HPDE6-E6E7 (cell line): ENCODE measurements around the gene FOXD1.

Experiments used
- DNase-seq: peaks from one replicate; pipeline ENCODE4 v3.0.0; 2011; ENCODE audit warnings: missing footprints; ENCODE audit errors: extremely low spot score

FOXD1 gene

DNA sequence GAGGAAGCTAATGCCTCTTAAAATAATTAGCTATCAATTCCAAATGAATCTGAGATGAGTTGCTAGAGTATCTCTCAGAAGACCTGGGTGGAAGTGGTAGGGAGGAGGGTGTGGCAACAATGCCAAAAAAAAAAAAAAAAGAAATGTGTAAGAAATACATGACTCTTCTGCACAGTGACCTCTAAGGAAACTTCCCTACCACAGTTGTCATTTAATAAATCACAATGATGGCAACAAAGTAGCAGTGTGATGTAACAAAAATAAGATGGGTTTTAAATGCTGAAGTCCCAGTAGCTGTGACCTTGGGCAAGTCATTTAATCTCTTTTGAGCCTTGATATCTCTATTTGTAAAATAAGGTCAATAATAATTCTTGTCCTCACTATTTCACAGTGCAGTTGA, 7.2 kb downstream of the FOXD1 start:
- no peak for DNase-seq

DNA sequence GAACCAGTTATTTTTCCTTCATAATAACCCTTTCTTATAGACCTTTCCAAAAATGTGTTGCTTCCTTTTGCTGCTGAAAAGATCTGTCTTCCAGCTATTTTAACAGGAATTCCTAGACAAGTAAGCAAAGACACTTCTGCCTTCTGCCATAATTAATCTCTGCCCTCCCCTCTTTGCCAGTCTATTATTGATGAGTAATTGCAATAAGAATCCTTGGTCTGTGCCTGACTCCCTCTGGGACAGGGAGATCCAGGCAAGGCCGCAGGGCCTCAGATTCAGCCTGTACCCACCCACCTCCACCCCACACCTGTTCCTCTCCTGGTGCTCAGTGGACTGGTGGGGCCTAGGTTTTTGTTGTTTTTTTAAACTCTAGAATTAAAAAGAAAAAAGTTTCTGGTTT, 8.3 kb downstream of the FOXD1 start:
- DNase-seq, result no peak

DNA sequence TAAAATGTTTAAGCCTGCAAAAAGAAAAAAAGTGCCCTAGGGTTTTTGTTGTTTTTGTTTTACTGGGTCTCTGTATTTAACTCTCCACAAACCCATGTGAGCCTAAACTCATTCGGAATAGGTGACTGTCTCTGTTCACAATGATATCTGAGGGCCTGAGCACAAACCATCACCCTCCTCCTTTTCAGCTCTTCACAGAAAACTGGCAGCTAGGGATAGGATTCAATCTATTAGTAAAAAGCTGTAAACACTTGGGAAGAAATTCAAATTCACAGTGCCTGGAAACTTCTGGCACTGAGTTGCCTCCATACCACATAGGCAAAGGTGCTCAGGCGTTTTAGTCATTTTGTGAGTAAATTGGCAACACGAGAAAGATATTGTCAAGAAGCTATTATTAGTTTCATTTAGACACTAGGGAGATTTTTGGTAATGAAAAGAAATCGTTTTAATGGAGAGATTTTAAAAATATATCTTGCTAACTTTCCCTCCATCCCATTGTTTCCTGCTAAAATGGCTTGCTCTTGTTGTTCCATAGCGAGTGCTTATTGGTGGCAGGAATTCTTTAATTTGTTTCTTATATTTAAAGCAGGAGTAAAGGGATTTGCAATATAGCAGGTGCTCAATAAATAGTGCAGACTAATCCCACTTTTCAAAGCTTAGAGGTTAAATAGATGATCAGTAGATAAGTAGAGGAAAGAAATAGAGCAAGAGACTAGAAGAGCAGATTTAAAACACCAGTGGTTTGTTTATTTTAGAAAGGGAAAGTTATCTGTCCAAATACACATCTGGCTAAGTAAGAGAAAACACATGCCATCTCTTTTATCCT, 9.7 kb downstream of the FOXD1 start:
- no peak for DNase-seq

DNA sequence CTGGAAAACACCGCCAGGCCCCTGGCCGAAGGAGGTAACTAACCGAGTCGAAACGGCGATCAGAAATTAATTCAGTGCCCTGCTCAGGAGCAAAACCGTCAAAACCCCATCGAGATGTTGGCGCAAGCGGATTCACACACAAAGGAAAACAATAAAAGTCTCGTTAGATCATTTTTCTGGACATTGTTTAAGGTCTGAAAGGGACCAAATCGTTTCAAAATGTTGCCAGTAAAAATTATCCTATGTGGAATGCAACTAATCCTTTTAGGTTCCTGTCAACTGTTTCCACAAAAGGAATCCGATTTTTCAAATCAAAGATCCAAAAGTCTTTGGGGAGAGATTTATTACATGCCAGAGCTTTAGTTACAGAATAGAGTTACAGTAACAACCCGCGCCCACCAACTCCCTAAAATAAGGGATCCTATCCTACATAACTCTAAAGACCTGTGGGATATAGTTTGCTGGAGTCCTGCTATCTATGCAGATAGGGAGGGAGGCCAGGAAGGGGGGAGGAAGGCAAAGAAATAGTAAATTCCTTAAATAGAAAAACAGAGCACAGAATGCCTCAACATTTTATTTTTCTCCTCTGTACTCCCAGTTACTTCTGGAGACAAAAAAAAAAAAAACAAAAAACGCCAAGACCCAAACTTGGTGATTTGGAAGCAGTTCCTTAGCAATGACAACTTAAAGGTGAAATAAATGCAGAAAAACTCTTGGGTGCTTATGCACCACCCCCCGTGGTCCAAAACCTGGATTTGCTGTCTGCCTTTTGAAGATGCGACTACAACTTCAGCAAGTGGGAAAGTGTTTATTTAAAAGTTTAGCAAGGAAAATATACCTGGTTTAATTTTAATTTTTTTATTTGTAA, 10.6 kb downstream of the FOXD1 start:
- no peak for DNase-seq

DNA sequence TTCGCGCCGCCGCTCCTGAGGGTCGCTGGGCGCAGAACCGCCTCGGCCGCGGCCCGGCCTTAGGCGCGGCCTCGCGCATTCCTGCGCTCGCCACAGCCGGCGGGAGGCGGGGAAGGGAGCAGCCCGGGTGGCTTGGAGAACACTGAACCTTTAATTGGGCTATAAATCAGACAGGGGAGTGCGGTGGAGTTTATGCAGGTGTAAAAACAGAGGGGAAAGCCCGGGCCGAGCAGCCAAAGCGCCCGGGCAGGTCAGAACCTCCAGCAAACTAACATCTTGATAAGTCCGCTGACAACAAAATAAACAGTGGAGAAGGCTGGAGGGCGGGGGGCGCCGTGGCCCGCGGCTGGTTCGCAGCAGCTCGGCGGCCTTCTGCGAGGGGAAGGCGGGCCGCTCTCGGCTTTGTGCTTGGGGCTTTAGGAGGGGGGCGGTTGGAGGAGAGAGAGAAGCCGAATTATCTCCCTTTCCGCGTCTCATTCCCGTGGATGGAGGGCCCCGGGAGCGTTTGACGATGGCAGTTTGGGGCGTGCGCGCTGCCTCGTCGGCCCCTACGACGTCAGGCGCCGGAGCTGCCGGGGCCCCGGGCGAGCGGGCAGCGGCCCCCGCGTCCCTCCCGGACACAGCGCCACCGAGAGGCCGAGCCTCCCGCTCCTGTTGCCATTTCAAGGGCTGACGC, 11.3 kb downstream of the FOXD1 start:
- peak; percentile 68 for DNase-seq

DNA sequence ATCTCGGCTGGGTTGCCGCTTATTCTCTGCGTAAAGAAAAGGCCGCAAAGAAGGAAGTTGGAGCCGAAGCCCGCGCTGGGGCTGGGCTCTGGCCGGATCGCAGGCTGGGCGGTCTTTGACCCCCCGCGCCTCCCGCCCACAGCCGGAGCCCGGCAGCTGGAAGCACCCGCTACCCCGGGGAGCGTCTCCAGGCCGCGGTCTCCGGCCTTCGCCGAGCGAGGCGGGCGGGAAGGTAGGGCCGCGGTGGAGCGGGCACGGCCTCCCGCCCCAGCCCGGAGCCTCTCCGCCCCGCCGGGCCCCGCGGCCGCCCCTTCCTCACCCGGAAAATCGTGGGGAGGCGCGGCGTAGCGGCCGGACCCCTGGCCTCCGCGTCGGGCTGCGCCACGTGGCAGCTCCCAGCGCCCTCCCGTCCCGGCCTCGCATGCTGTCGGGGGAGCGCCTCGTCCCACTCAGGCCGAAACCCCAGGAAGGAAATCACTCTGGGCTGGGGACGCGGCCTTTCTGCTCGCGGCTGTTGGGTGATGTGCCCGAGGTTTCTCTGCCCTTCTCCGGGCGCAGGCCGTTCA, 12.0 kb downstream of the FOXD1 start:
- DNase-seq, result no peak

DNA sequence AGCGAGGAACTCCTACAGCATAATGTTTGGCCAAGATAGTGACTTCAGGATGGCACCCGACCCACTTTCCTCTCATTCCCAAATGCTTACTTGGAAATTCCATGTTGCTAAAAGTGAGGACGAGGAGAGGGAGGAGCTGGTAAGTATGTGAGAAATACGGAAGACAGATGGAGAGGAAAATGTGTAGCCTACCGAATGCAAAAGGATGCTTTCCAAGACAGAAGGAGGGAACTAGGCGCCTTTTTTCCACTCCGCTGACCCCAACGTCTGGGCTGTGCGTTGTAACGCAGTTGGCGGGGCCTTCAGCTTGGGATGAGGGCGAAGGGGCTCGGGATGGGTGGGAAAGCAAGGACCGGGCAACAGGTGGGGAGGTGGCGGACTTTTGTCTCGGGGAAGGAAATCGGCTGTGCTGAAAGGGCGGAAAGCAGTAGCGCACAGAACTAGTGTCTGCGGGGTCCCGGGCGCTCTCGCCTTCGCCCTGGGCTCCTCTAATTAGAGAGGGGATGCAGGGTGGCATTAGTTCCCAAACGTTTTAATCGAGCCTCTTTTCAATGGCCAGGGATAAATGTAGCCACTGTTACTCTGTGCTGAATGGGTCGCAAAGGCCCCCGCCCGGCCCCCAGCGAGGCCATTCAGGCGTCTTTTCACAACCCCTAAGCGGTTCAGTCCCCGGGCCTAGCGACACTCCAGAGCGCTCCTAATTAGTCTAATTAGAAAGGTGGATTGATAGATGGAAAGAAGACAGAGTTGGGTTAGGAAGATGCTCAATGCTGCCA, 12.6 kb downstream of the FOXD1 start:
- no peak for DNase-seq

DNA sequence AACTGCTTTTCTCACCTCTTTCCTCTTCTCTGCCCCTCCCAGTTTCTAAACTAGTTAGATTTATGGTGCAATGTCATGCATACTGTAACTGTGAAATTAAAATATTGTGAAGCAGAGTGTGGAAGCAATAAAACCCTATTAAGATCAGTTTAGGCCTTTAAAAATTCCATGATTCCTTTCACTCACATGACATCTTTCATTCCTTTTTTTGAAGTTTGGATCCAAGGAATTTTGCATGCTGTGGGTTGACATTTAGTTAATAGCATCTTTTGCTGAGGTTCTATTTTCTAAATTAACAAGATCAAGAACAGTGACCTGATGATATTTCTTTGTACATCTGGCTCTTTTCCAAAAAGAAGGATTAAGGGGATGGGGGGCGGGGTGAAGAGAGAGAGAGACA, 13.7 kb downstream of the FOXD1 start:
- DNase-seq, result no peak

DNA sequence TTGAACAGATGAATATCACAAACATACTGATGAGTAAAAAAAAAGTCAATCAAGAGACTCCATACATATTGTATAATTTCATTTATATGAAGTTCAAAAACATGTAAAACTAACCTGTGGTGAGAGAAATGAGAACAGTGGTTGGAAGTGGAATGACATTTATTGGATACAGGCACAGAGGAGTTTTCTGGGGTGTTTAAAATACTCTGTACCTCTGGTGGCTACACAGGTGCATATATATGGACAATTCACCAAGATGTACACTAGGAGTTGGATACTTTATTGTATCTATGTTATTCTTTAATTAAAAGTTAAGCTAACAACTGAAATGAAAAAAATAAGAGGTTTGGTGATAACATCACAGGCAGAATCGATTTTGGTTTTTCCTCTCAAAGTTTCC, 14.1 kb downstream of the FOXD1 start:
- DNase-seq, result no peak

DNA sequence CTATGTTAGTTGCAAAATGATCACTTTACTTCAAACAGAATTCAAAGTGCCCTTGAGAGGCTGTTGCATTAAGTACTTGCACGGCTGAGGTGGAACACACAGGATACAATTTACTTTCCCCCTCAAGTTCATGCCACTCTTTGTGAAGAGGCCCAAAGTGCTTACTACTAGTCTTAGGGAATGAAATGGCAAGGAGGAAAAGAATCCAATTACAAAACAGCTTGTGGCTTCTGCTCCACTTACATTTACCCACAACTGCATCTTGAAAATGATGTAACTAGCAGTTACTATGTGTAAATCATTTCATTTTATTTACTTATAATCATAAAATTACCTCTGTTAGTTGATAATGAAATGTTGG, 14.6 kb downstream of the FOXD1 start:
- no peak for DNase-seq

DNA sequence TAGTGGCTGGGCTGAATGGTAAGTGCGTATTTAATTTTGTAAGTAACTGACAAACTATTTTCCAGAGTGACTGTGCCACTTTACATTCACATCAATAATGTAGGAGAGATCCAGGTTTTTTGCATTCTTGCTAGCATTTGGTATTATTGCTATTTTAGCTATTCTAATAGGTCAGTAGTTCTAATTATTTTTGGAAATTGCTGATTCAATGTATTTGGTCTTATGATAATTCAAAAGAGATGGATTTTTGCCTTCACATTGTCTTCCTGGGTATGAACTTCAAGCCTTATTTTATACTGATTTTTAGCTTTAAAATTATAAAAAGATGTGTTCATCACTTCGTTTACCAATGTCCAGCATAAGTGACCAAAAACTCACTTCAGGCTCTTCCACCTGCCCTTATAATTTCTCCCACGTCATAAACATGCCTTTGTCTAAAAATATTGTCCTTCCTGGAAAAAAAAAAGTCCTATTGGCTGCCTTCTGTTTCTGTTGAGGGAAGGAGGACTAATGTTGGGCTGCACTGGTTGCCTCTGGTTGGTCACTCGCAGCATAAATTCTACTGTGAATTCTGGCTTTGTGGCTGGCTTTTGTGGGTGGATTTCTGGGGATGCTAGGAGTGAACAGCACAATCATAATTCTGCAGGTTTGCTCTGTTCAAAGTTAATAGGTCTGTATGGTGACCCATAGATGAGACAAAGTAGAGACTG, 15.2 kb downstream of the FOXD1 start:
- DNase-seq, result no peak

DNA sequence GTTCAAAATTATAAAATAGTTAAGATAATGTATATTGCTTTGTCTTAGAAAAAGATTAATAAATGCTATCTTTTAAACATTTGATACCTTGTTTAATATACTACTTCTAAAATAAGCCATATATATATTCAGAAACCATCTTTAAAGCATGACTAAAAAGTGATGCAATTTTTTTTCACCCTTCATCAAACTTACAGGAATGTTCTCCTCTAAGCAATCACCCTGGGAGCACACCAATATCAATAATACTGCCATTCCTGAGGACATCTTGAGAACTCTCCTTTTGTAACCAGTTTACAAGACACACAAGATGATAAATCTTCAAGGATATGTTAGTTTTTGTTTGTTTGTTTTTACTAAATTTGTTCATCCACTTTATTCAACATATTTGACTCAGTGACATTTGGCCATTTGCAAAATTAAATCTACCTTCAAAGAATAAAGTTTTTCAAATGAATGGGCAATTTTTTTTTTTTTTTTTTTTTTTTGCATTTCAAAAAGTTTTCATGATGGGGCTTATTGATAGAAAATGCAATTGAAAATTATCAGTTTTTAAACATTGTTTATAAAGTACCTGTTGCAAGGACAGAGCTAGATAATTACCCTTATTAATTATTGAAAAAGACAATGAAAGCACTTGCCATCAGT, 17.2 kb downstream of the FOXD1 start:
- no peak for DNase-seq

DNA sequence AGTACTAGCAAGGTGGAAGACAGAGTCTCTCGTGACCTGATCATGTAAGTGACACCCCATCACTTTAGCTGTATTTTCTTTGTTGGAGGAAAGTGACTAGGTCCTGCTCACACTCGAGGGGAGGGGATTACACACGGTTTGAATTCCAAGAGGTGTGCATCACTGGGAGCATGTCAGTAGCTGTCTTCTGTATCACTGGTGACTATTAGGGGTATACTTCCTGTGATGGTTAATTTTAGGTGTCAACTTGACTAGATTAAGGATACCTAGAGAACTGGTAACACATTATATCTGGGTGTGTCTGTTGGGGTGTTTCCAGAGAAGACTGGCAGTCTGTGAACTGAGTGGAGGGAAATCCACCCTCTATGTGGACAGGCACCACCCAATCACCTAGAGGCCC, 22.5 kb downstream of the FOXD1 start:
- DNase-seq, result no peak

DNA sequence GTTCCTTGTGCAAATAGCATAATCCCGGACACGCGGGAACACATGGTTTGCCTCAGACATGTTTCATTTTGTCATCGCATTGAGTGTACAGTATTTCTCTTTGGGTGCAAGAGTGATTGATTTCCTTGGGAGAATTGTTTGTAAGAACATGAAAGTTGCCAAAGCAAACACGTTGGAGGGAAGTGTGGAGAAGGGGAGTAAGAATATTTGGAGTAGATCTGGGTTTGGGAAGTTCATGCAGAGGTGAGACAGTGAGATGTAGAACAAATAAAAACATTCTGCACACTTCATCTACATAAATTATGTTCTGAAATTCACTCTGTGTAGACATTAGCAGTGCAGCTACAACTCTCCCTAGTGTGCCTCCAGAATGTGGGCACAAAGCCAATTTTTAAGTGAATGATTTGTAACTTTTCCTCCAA, 24.0 kb downstream of the FOXD1 start:
- DNase-seq, result no peak

DNA sequence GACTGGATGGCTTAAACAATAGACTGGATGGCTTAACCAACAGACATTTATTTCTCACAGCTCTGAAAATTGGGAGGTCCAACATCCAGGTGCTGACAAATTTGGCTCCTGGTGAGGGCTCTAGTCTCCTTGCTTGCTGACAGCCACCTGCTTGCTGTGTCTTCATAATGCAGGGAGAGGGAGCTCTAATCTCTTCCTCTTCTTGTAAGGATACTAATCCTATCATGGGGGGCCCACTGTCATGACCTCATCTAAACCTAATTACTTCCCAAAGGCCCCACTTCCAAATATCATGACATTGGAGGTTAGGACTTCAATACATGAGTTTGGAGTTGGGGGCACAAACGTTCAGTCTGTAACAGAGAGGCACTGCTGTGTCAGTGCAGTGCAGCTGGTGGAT, 26.4 kb downstream of the FOXD1 start:
- no peak for DNase-seq

DNA sequence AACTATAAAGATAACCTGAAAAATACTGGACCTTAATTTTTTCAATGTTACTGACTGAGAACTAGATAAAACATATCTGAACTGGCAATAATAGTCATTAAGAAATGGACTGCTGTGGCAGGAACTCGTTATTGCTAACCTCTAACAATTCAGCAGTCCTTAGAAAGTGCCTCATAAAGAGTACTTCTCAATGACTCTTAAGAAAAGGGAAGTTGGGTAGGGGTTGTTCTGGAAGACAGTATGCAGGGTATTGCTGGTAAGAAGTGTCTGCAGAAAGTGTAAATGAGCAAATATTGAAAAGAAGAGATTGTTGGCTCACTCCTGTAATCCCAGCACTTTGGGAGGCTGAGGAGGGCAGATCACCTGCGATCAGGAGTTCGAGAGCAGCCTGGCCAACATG, 27.9 kb downstream of the FOXD1 start:
- DNase-seq, result no peak

DNA sequence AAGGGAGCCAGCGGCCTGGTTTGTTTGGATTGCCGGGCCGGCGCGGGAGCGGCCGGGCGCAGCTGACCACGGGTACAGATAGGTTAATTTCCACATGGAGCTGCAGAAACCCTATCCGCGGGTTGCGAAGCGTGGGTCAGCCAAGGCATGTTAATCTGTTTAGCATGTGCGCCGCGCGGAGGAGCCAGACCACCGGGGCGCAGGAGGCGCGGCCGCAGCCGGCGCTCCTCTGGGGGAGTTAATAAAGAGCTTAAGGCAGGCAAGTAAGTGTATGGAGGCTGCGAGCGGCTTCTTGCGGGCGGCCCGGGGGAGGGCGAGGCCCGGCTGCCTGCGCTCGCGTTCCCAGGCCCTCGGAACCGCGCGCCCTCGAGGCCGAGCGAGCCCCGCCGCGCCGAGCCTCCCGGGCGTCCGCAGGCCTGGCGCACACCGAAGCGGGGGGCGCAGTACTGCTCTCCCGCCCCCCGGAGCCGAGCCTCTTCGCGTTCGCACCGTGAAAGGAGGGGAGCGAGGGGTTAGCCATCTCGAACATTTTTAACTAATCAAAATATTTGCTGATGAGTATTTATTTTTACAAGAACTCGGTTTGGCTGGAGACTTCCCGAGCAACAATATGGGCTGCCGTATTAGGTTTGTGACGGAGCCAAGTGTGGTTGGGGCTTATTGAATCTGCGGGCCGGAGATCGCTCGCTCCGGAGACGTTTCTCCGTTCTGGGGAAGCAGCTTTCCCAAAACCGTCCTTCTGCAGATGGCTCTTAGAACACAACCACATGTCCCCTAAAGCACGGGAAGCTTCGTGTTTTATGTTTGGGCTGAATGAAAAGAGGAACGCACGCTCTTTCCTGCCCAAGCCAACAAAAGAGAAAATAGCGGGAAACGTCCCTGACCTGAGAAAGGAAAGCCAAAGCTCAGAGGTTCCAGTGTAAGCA, 28.8 kb downstream of the FOXD1 start:
- DNase-seq, result no peak

DNA sequence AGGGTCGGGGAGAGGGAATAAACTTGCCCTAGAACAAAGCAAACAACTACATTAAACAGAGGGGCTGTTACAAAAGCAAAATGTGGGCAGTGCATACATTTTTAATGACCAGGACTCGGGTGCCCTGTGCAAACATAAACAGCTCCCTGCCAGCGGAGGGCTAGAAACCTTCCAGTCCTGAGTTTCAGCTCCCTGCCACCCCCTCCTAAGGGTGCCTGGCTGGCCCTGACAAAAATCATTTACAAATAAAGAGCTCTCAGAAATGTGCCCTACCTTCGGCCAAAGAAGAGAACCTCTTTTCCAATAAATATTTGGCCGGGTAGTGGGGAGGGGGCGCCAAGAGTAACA, 29.5 kb downstream of the FOXD1 start:
- no peak for DNase-seq

DNA sequence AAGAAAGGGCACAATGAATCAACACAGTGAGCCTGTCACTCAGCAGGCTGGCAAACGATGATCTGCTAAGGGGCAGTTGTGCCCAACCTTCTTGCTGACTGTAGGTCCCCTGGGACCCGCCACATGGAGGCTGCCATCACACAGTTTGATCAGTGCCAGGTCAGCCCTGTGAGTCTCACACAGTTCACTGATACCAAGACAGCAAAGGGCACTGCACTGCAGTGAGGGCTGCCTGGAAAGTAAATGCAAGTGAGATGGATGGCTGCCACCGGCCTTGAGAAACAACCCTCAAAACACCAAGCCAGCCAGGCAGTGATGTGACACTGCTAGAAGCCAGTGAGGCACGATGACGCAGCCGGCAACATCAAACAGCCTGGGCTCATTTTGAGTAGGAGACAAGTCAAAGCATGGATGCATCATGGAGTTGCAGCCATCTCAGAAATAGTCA, 30.3 kb downstream of the FOXD1 start:
- DNase-seq, result no peak
